Measurements from ENCODE around the gene OGDH.
A peak's percentile ranks its signal among the peaks of the same experiment; 100 is the strongest.

Gene OGDH

GRCh38 chr7:44735403-44736165, 129.2 kb downstream of the OGDH start:
- DNase-seq, result no peak

GRCh38 chr7:44736896-44737295, 130.5 kb downstream of the OGDH start:
- no peak for DNase-seq

GRCh38 chr7:44738051-44738723, 131.8 kb downstream of the OGDH start:
- no peak for DNase-seq

GRCh38 chr7:44738876-44739665, 132.6 kb downstream of the OGDH start:
- no peak for DNase-seq

- DNase-seq, result no peak
These were observed 133.6 kb downstream of the OGDH start for GRCh38 chr7:44740055-44740454.

- no peak for DNase-seq
These were observed 137.3 kb downstream of the OGDH start for GRCh38 chr7:44743750-44744149.

GRCh38 chr7:44748045-44748947, 141.9 kb downstream of the OGDH start, which contains the start of gene ZMIZ2:
Gene ZMIZ2, plus strand, starts transcription at chr7:44748847. Its CDS starts 7,403 bp downstream, at chr7:44756250.
- DNase-seq, result peak; percentile 32 to 97 (median 91)

GRCh38 chr7:44748948-44749731, 142.7 kb downstream of the OGDH start:
- DNase-seq, result peak in 1 of 51 donors; percentile 16

GRCh38 chr7:44749992-44750391, 143.6 kb downstream of the OGDH start:
- no peak for DNase-seq

- no peak for DNase-seq
These were observed 144.0 kb downstream of the OGDH start for GRCh38 chr7:44750424-44750823.

- DNase-seq, result no peak
These were observed 144.6 kb downstream of the OGDH start for GRCh38 chr7:44750921-44751571.

GRCh38 chr7:44752822-44753221, 146.4 kb downstream of the OGDH start:
- no peak for DNase-seq

GRCh38 chr7:44754802-44755697, 148.6 kb downstream of the OGDH start:
- DNase-seq, result no peak

- no peak for DNase-seq
These were observed 149.5 kb downstream of the OGDH start for GRCh38 chr7:44755698-44756627.

GRCh38 chr7:44756904-44757303, 150.5 kb downstream of the OGDH start:
- no peak for DNase-seq

GRCh38 chr7:44757311-44757710, 150.9 kb downstream of the OGDH start:
- peak in 23 of 51 donors; percentile 23 to 62 (median 36) for DNase-seq

- no peak for DNase-seq
These were observed 151.3 kb downstream of the OGDH start for GRCh38 chr7:44757739-44758138.

All from hypothalamus (tissue), 51 donors.